HG02798 (cell line): ENCODE results near the gene SF3A1.

Source experiments
- ATAC-seq: cut with Tn5 transposase; IDR thresholded peaks from one replicate; pipeline ENCODE4 v1.9.1; 2021; ENCODE audit warnings: mild to moderate bottlenecking; ENCODE audit not compliant: unreplicated experiment, poor library complexity

Gene SF3A1

GRCh38 chr22:30308093-30308492 lies 48.6 kb downstream of the SF3A1 start:
- no peak for ATAC-seq

- ATAC-seq, result no peak
Measured at GRCh38 chr22:30307041-30307574, 49.6 kb downstream of the SF3A1 start.

GRCh38 chr22:30306627-30307011 lies 50.1 kb downstream of the SF3A1 start:
- no peak for ATAC-seq

GRCh38 chr22:30305906-30306626 lies 50.6 kb downstream of the SF3A1 start:
- no peak for ATAC-seq

GRCh38 chr22:30305519-30305905 lies 51.2 kb downstream of the SF3A1 start:
- peak; percentile 32 for ATAC-seq

- ATAC-seq, result no peak
Measured at GRCh38 chr22:30304495-30305244, 52.0 kb downstream of the SF3A1 start.

- ATAC-seq, result no peak
Measured at GRCh38 chr22:30302810-30303138, 53.9 kb downstream of the SF3A1 start.

- ATAC-seq, result no peak
Measured at GRCh38 chr22:30301995-30302809, 54.5 kb downstream of the SF3A1 start.

- ATAC-seq, result no peak
Measured at GRCh38 chr22:30299322-30299721, 57.4 kb downstream of the SF3A1 start.

- ATAC-seq, result no peak
Measured at GRCh38 chr22:30297991-30298701, 58.5 kb downstream of the SF3A1 start.

GRCh38 chr22:30297276-30297990 lies 59.3 kb downstream of the SF3A1 start:
- no peak for ATAC-seq

- ATAC-seq, result no peak
Measured at GRCh38 chr22:30296833-30297232, 59.9 kb downstream of the SF3A1 start.

- ATAC-seq, result no peak
Measured at GRCh38 chr22:30296324-30296723, 60.4 kb downstream of the SF3A1 start.

- no peak for ATAC-seq
Measured at GRCh38 chr22:30295576-30295975, 61.1 kb downstream of the SF3A1 start.

GRCh38 chr22:30294830-30295229 lies 61.9 kb downstream of the SF3A1 start:
- ATAC-seq, result no peak

GRCh38 chr22:30294066-30294465 lies 62.6 kb downstream of the SF3A1 start:
- no peak for ATAC-seq

GRCh38 chr22:30293026-30293425 lies 63.7 kb downstream of the SF3A1 start:
- ATAC-seq, result no peak

- no peak for ATAC-seq
Measured at GRCh38 chr22:30292069-30292970, 64.4 kb downstream of the SF3A1 start.
